GM13976 (cell line): ENCODE data around the gene SRRM3.
"Not testable (repeated sequence)": the region's sequence is repeated elsewhere in the genome, so short reads cannot be mapped to it uniquely, and the experiment has no call there.

Source experiments
- DNase-seq: peaks from one replicate; pipeline ENCODE4 v3.0.0; 2012; ENCODE audit warnings: low spot score
- CTCF ChIP-seq: IDR thresholded peaks from 2 replicates; pipeline ENCODE4 v1.5.1; 2012; ENCODE audit warnings: borderline replicate concordance, mild to moderate bottlenecking; ENCODE audit not compliant: insufficient read depth; ENCODE audit errors: extremely low read depth, missing control alignments, control extremely low read depth
- in situ Hi-C: fragments of 300-500 bp; cut with MboI; formaldehyde crosslinking; loops from one replicate; pipeline ENCODE4 v1.12.0; 2022; ENCODE audit warnings: low sequenced_read_pairs, mixed read lengths, inconsistent platforms; ENCODE audit not compliant: unreplicated experiment

SRRM3 gene

GRCh38 chr7:76283254-76284159 lies 81.8 kb downstream of the SRRM3 start:
- no peak for DNase-seq
- in situ Hi-C loops, result no loop called here
- TF ChIP-seq CTCF, result no peak

DNA sequence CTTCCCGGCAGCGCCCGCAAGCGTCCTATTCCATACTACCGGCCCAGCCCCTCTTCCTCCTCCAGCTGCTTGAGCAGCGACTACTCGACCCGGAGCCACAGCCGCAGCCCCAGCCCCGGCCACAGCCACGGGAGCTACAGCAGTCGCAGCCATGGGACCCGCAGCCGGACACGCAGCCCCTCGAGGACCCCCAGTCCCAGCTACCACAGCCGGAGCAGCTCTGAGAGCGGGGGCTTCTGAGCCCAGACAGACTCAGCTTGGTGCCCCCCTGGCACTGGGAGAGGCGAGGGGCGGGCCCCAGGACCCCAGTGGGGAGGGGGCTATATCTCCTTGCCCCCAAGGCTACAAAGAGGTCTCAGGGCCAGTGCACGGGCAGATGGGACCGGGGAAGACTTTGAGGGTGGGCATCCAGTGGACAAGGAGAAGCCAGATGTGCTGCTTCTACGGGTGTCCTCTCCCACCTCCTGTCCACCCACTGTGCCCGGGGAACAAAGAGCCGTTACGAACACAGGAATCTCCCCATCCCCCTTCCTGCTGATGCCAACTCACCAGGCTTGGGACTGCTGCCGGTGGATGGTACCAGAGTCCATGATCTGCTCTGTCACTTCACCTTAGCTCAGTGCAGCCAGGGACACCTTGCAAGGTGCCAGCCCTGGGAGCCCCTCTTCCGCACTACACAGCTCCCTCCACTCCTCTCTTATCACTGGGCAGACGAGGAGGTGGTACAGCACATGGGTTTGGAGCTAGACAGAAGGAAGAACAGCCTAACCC lies 84.1 kb downstream of the SRRM3 start:
- DNase-seq, result no peak
- no peak for TF ChIP-seq CTCF
- in situ Hi-C loops, result no loop called here

DNA sequence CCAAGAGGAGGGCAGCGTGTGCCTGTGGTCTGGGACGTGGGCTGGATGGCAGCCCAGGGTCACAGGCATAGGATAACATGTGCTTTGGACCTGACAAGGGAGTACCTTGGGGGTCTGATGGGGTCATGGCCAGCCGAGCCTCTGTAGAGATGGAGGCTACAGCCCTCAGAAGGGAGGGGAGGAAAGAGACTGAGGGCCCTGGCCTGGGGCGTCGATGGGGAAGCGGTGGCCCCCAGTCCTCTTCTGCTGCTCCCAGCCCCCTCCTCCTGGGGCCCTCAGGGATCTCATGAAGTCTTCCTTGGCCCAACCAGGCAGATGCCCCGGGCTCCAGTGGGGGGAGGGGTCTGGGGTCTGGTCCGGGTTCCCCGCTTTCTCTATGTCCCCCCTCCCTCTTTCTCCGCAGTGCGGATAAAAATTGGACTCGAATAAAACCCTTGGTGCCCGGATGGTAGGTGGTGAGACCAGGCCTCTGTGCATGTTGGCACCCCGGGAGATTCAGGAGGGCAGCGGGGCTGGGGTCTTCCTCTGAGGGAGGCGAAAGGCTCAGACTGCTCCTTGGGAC lies 85.2 kb downstream of the SRRM3 start:
- no peak for TF ChIP-seq CTCF
- DNase-seq, result no peak
- in situ Hi-C loops, result no loop called here

DNA sequence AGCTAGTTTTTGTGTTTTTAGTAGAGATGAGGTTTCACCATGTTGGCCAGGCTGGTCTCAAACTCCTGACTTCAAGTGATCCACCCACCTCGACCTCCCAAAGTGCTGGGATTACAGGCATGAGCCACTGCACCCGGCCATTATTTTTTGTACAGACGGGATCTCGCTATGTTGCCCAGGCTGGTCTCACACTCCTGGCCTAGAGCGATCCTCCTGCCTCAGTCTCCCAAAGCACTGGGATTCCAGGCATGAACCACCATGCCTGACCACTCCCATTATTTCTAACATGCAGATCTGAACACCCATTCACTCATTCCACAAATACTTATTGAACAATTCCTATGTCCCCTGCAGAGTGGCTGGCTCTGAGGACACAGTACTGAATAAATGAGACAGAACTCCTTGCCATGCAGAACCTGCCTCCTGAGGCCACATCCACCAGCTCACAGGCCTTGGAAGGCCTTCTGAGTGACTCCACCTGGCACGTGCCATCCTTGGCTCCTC lies 89.2 kb downstream of the SRRM3 start:
- DNase-seq, in situ Hi-C loops: not testable (repeated sequence)

DNA sequence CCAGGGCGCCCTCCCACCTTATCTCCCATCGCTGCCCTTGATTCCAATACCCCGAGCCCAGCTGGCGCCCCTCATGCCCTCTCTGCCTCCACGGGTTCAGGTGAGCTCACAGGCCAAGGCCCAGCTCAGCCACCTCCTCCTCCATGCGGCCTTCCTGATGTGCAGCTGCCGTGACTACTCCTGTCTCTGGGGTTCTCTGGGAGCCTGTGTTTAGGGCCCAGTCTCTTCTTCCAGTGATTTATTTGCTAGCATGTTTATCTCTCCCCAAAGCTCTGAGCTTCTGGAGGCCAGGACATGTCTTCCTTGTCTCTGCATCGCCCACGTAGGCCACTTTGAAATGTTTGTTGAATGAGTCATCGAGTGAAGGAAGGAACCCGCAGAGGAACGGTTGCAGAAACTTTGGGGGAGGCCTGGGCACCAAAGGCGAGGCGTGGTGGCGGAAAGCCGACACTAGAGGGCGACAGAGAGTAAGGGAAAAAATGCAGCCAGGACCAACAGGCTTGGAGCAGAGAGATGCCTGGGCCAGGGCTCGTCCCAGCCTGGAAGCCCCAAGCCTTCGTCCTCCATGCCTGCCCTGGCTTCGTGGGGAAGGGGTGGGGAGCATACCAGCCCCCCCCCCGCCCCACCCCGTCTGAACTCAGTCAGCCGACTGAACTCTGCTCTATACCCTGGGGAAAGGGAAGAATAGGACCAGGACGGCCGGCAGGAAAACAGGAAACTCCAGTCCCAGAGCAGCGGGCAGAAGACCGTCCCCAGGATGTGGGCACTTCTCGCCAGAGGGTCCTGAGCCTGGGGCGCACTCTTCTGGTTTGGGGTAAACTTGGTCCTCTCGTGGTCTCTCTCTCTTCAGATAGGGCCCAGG lies 89.9 kb downstream of the SRRM3 start:
- in situ Hi-C loops, result no loop called here
- TF ChIP-seq CTCF, result peak; percentile 96

GRCh38 chr7:76292213-76292573 lies 90.5 kb downstream of the SRRM3 start:
- DNase-seq, result no peak
- TF ChIP-seq CTCF, result no peak
- in situ Hi-C loops, result no loop called here

More for the DNA sequence above, 89.9 kb downstream of the SRRM3 start:
- peak; percentile 94 for DNase-seq

DNA sequence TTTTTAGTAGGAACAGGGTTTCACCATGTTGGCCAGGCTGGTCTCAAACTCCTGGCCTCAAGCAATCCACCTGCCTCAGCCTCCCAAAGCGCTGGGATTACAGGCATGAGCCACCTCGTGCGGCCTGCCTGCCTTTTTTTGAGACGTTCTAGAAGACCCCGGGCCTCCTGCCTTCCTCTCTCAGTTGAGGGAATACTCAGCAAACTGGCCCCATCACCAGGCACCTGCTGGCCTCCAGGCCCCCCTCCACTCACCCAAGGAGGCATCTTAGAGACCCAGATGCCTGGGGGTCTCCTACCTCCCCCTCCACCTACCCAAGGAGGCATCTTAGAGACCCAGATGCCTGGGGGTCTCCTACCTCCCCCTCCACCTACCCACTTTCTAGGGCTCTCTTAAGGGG lies 91.2 kb downstream of the SRRM3 start:
- DNase-seq, in situ Hi-C loops: not testable (repeated sequence)
